Measurements from ENCODE around the gene ITGBL1.

DNA sequence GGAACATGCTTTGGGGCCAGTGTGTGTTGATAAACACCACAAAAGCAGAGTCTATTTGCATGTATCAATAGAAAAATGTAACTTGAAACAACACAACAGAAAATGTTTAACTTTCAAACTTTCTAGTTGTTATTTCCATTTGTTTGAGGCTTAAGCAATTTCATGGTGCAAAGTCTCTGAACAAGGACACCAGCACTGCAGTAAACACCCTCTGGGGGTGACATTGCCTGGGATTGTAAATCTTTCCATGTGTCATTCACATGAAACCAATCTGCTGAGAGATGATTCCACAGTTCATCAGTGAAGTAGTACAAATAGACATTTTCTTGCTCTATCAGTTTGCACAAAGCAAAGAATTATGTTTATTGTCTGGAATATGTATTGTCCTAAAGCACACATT lies 124.5 kb downstream of the ITGBL1 start:
- no peak for TF ChIP-seq CTCF (IDR thresholded peaks at IDR 0.05; ENCODE audit: low read length)
- TF ChIP-seq EZH2 (IDR thresholded peaks at IDR 0.05; ENCODE audit: borderline replicate concordance, low read length): no peak
